Peyer's patch (tissue), 4 donors: ENCODE data around the gene KLK2. TPM values are rescaled to one million over a fixed set of nuclear protein-coding genes. Genes with fewer than 3 reads are reported as not detected.

ENCODE experiments used
- DNase-seq, 3 donors: peaks; one replicate each; pipeline ENCODE4 v3.0.0-alpha.2; 2017 to 2019
- H3K27ac ChIP-seq, 4 donors: fragments of 200-600 bp; sonication (generic); one replicate each; pipeline ENCODE4 v1.5.1; 2016 to 2019
- H3K27me3 ChIP-seq, 2 donors: fragments of 200-600 bp; sonication (generic); one replicate each; pipeline ENCODE4 v1.5.1; 2019
- H3K36me3 ChIP-seq, 3 donors: fragments of 200-600 bp; sonication (generic); one replicate each; pipeline ENCODE4 v1.5.1; 2016 to 2019
- H3K4me1 ChIP-seq, 4 donors: fragments of 200-600 bp; sonication (generic); one replicate each; pipeline ENCODE4 v1.5.1; 2016 to 2019
- H3K4me3 ChIP-seq, 4 donors: fragments of 200-600 bp; sonication (generic); 1 replicate in 3 of 4; 2 replicates in 1 of 4; pipeline ENCODE4 v1.5.1; 2016 to 2019; ENCODE audit warnings: mild to moderate bottlenecking in 1 of 4
- H3K9me3 ChIP-seq, 4 donors: fragments of 200-600 bp; sonication (generic); one replicate each; pipeline ENCODE4 v1.5.1; 2016 to 2019; ENCODE audit warnings: mild to moderate bottlenecking in 1 of 4
- CTCF ChIP-seq, 6 experiments: fragments of 450-650 bp in 4 of 6; fragments of 200-600 bp in 2 of 6; sonication (generic) in 1 of 6; IDR thresholded peaks; one replicate each; pipeline ENCODE4 v1.5.1; 2017 to 2019; ENCODE audit warnings: antibody characterized with exemption in 6 of 6, mild to moderate bottlenecking in 3 of 6, moderate library complexity in 1 of 6
- POLR2A ChIP-seq, 2 donors: fragments of 450-650 bp; IDR thresholded peaks; one replicate each; pipeline ENCODE4 v1.5.1; 2017; ENCODE audit warnings: antibody characterized with exemption in 2 of 2, mild to moderate bottlenecking in 2 of 2, moderate library complexity in 2 of 2
- total RNA-seq, 4 donors: library from RNA; depleted of rRNA; stranded (reverse); fragments of >200 nt; gene quantifications; one replicate each; pipeline ENCODE4 v1.1.0, GENCODE V29; 2016

Gene KLK2
- total RNA-seq, 4 donors from 2014 or later, result not detected

GRCh38 chr19:50928831-50929230 lies 55.6 kb downstream of the KLK2 start:
- Histone ChIP-seq H3K4me3 (no peak overlapping the region), H3K27ac (no peak overlapping the region), H3K4me1 (no peaks in the 10 kb centered on the region), H3K36me3 (no peaks in the 10 kb centered on the region), H3K9me3 (no peaks in the 10 kb centered on the region), H3K27me3 (no peaks in the 10 kb centered on the region)
- no peak for TF ChIP-seq CTCF (IDR thresholded peaks at IDR 0.05)
- TF ChIP-seq POLR2A (IDR thresholded peaks at IDR 0.05), result no peak
- no peak for DNase-seq

Other genes starting within 250 kb of the KLK2 start
- gene SYT3, start 233.6 kb upstream of the KLK2 start, total RNA-seq, result 1 to 10 TPM in 1 of 4 donors, not detected in 3; 1.2 TPM
- not detected for gene C19orf81, start 224.0 kb upstream of the KLK2 start, total RNA-seq
- gene SHANK1, start 153.6 kb upstream of the KLK2 start, total RNA-seq, result 1 to 10 TPM in 1 of 4 donors, under 1 TPM in 1, not detected in 2; 0.83 to 1.3 TPM
- 1 to 10 TPM in 3 of 4 donors, not detected in 1; 3.3 to 4.6 (median 4.0) TPM for gene CLEC11A, start 150.1 kb upstream of the KLK2 start, total RNA-seq
- not detected for gene GPR32, start 103.0 kb upstream of the KLK2 start, total RNA-seq
- gene ACP4, start 83.0 kb upstream of the KLK2 start, total RNA-seq, result not detected
- gene KLK1, start 49.7 kb upstream of the KLK2 start, total RNA-seq, result 10 to 100 TPM; 24.5 to 60.2 (median 47.3) TPM
- not detected for gene KLK15, start 39.9 kb upstream of the KLK2 start, total RNA-seq
- gene KLK3, start 18.5 kb upstream of the KLK2 start, total RNA-seq, result 1 to 10 TPM in 3 of 4 donors, not detected in 1; 1.2 to 2.4 (median 1.9) TPM
- gene KLK4, start 38.0 kb downstream of the KLK2 start, total RNA-seq, result 1 to 10 TPM in 1 of 4 donors, not detected in 3; 1.4 TPM
- not detected for gene KLK5, start 79.6 kb downstream of the KLK2 start, total RNA-seq
- gene KLK6, start 96.2 kb downstream of the KLK2 start, total RNA-seq, result not detected
- 1 to 10 TPM in 2 of 4 donors, not detected in 2; 1.2 to 9.9 TPM for gene KLK7, start 110.5 kb downstream of the KLK2 start, total RNA-seq
- not detected for gene KLK8, start 128.2 kb downstream of the KLK2 start, total RNA-seq
- 1 to 10 TPM in 2 of 4 donors, not detected in 2; 2.4 to 6.3 TPM for gene KLK10, start 146.3 kb downstream of the KLK2 start, total RNA-seq
- gene KLK11, start 153.2 kb downstream of the KLK2 start, total RNA-seq, result 1 to 10 TPM in 3 of 4 donors, not detected in 1; 1.7 to 3.8 (median 1.9) TPM
- 1 to 10 TPM in 2 of 4 donors, not detected in 2; 1.4 to 4.7 TPM for gene KLK12, start 161.6 kb downstream of the KLK2 start, total RNA-seq
- 1 to 10 TPM in 3 of 4 donors, not detected in 1; 1.2 to 5.0 (median 1.3) TPM for gene KLK13, start 191.7 kb downstream of the KLK2 start, total RNA-seq
- gene KLK14, start 209.4 kb downstream of the KLK2 start, total RNA-seq, result 1 to 10 TPM in 2 of 4 donors, not detected in 2; 1.1 to 6.6 TPM
- 10 to 100 TPM in 1 of 4 donors, 1 to 10 TPM in 3; 4.4 to 10.0 (median 6.5) TPM for gene CTU1, start 235.0 kb downstream of the KLK2 start, total RNA-seq